ENCODE measurements around the gene CFAP73.
A peak's percentile ranks its signal among the peaks of the same experiment; 100 is the strongest.

Gene CFAP73

DNA sequence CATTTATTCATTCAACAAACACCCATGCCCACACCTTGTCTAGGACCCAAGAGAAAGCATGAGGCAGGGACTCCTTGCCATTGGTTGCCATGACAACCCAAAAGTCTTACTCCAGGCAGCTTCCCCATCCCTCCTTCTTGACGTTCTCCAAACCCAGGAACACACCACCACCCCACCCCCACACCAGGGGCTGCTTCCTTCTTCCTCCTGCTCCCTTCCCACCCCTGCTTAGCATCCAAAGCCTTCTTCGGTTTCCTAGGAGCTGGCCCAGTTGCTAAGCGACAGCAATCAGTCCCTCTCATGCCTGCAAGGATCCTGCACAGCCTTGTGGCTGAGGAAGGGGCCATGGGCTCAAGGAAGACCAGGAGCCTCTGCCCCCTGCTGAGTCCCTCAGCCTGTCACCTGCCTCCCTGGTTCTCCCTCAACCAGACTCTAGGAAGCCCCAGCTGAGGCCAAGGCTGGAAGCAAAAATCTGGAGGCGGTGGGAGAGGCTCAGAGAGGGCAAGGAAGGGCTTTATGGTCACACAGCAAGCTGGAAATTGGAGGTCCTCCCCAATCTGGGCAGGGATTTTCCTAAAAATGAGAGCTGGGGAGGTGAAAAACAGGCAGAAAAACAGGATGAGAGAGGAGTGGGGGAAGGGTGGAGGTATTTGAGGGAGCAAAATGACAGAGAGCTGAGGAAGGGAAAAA is 29.4 kb upstream of the CFAP73 start:
- peak in 41 of 56 donors; percentile 21 to 93 (median 65) for DNase-seq

- DNase-seq, result peak in 10 of 56 donors; percentile 5 to 55 (median 34)
These were observed 28.7 kb upstream of the CFAP73 start for GRCh38 chr12:113120670-113121370.

DNA sequence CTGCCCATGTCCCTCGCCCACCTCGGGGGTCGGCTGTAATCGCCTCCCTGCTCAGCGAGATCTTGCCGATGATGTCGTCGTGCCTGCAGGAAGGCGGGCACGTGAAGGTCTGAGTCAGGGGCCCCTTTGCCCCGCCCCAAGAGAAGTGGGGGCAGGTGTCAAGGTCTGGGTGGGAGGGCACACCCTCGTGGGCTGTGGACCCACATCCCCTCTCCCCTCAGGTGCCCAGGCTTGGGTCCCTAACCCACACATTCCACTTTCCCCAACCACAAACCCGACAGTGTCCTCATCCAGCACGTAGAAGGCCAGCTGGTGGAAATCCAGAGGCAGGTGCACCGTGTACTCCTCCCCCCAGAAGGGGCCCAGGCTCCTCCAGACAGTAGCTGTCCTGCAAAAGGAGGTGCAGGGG is 21.7 kb upstream of the CFAP73 start:
- no peak for DNase-seq

DNA sequence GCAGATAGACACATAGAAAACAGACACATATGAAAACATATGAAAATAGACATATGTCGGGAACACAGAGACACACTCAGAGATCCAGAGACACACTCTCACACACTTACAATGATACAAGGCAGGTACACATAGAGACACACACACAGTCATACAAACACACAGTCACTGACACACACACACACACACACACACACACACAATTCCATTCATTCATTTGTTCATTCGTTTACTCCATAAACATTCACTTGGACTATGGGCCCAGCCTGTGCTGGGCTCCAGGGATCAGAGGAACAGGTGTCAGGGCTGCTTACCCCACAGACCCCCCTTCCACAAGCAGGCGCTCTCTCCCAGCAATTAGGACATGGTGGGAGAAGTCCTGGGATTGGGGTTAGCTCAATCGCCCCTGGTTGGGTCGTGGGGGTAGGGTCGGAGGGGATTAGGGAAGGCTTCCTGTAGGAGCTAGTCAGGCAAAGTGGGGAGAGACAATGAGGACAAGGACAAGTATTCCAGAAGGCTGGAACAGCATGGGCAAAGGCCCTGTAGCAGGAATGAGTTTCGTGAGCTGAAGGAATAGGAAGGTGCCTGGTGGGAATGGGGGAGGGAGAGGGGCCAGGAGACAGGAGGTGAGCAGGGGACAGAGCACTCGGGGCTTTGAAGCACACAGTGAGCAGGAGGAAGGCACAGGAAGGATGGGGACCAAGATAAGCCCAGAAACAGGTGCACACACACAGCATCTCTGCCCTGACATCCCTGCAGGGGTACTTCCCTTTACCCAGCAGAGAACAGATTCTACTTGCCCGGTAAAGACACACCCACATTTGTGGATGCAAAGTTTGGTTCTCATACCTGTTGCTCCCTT is 20.5 kb upstream of the CFAP73 start:
- DNase-seq, result no peak

- DNase-seq, result no peak
These were observed 19.7 kb upstream of the CFAP73 start for GRCh38 chr12:113129664-113130456.

DNA sequence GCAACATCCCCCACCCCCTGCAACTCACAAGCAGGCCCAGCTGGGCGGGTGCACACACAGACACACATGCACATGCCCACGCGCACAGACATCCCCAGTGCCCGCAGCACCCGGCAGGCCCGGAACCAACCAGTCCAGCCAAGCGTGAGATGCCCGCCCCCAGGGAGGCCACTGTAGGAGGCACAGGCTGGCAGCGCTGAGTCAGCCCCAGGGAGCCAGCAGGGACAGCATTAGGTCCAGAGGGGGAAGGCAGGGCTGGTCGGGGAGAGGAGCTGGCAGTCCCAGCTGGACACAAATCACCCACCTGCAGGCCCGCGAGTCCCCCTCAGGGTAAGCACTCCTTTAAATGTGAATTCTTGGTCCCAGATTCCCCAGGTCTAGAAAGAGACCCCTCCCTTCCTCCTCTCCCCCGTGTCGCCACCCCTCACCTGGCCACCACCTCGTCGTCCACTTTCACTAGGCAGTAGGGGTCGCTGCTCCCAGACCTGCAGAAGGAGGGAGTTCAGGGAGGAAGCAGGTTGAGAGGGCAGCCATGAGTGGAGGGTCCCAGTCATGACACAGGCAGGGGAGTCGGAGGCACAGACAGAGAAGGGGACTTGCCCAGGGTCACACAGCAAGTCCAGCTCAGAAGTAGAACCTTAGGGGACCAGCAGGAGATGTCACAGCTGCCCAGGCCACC is 18.9 kb upstream of the CFAP73 start:
- DNase-seq, result peak in 43 of 56 donors; percentile 13 to 86 (median 52)

DNA sequence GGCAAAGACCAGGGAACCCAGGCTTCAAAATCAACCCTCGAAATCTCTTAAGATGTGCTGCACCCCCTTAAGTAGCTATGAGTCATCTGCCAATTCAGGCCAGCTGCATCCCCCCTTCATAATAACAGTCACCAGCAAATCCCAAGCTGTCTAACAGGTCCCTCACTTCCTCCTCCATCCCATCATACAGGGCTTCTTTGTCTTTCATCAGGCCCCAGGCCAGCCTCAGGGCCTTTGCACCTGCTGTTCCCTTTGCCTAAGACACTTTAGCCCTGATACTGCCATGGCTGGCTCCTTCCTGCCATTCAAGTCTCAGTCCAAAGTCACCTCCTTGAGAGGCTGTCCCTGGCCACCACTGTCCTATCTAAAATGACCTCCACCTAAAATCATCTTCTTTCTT is 18.0 kb upstream of the CFAP73 start:
- peak in 5 of 56 donors; percentile 6 to 15 (median 9) for DNase-seq

DNA sequence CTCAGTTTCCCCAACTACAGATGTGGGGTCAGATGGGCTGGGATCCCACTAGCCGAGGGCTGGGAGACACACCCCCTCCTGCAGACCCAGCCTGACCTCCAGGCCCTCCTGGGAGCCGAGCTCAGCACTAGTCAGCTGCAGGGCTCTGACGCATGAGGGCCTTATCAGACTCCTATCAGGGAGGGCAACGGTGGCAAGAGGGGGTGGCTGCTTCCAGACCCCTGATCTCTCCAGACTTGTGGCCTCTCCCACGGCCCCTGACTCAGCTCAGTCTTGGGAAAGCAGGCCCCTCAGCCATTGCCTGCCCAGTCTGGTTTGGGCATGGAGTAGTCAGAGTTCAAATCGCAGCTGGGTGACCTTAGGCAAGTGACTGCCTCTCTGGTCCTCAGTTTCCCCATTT is 16.5 kb upstream of the CFAP73 start:
- no peak for DNase-seq

DNA sequence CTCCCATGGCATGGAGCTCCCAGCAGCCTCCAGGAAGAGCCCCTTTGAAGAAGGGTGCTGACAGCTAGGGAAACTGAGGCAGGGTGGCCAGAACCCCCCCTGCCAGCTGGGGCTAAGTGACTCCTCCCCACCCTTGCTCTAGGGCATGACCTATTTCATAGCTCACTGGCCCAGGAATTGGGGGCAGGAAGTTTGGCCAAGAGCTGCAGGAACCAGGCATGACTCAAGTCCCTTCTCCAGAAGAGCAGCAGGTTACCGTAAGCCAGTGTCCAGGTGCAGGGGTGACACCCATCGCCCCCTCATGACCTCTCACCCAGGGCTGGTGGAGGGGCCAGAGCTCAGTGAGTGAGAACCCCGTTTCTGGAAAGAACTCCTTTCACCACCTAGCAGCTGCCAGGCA is 15.9 kb upstream of the CFAP73 start:
- no peak for DNase-seq

DNA sequence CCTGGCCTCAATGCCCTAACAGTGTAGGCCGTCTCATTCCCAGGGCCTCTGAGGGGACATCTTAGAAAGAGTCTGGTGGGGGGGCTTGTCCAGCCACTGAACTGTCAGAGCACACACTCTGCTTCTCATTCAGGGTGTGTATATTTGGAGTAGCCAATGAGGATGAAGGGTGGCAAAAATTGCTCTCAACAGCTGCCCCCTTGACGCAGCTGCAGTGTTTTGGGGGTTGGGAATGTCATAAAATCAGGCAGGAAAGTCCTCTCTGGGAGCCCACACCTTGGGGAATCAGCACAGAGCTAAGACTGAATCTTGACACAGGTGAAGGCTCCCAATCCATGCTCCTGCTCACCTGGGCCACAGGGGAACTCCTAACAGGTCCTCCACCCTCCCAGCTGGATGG is 15.5 kb upstream of the CFAP73 start:
- DNase-seq, result no peak

DNA sequence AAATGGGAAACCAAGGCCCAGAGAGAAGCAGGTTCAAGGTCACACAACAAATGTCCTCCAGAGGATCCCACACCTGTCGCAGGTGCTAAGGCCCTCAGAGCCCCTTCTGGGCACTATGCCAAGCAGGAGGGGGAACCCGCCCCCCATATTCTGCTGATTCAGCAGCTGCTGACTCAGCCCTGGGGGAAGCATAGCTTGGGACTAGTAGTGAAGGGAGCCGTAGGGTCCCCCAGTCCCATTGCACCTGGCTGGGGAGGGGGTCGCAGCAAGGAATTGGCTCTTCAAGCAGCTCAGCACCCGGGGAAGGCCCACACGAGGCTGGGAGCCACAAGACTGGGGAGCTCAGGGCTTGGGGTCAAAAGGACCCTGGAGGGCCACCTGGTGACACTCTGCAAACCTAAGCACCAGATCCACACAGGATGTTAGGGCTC is 15.0 kb upstream of the CFAP73 start:
- peak in 2 of 56 donors; percentile 18 to 30 for DNase-seq

DNA sequence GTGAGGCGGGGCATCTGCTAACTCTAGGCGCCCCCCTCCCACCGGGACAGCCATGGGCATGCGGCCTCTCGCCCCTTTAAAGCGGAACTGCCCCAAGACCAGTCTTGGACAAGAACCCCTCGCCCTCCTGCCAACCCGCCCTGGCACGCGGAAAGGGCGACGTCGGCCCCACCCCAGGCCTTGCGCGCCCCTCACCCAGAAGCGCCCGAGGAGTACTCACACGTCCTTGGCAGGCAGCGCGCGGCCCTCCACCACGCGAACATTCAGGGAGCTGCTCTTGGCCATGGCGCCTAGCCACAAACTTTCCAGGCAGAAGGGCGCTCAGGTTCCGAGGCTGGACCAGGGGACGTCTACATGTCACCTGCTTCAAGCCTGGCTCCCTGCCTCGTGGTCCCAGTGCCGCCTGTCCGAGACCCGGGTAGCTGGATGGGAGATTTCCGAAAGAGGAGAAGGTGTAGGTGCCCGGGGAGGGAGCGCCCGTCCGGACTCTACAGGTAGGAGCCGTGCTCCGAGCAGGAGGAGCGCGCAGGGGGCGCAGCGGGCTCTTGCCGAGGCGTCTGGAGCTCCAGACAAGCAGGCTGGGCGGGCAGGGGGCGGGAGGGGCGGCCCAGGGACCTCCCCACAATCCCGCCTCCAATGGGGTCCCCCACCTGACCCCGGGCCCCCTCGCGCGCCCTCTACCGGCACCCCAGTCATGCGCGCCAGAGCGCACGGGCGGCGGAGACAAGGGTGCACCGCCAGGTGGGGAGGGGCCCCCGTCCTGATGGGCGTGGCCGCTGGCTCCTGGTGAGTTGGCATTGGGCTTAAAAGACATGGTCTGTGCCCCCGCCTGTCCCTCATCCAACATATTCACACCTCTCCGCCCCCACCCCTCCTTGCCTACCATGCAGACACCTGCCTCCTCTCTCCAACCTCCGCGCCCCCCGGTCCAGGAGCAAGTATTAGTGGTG is 14.1 kb upstream of the CFAP73 start, which contains the start of gene RASAL1:
TSS of gene RASAL1 (minus strand) at position 584 of the 950 bp plus-strand sequence. CDS start at position 285, 299 bp downstream.
- peak in 48 of 56 donors; percentile 18 to 84 (median 66) for DNase-seq

DNA sequence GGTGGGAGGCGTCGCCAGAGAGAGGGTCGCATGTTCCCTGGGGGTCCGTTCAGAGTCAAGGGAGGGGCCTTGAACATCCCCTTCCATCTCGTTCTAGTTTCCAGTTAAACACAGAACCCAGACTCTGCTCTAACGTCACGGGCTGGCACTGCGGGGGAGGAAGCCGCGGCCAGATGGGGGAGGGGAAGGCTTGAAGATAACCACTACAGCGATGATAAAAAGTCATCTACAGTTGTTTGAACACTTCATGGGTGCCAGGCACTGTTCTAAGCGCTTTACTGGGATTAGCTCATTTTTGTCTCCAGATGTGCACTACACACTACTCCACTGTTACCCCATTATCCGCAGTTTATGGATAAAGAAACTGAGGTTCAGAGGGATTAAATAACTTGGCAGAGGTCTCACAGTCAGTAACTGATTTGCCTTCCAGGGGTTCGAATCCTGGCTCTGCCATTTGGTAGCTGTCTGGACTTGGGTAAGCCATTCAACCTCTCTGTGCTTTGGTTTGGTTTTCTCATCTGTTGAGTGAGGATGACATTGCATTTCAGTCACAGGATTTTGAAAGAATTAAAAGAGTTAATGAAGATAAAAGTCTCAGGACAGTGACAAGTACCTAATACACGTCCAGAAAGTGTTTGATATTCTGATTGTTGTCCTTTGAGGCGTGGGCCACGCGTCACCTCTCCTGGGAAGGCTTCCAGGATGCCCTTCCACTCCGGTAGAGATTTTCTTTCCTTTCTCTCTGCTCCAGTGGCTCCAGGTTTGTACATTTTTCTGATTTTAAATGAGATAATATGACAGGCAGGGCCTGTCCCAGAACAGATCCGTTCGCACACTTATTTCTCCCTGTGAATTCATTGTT is 13.2 kb upstream of the CFAP73 start:
- DNase-seq, result peak in 48 of 56 donors; percentile 21 to 84 (median 63)

GRCh38 chr12:113136990-113137511 is 12.5 kb upstream of the CFAP73 start:
- DNase-seq, result no peak

DNA sequence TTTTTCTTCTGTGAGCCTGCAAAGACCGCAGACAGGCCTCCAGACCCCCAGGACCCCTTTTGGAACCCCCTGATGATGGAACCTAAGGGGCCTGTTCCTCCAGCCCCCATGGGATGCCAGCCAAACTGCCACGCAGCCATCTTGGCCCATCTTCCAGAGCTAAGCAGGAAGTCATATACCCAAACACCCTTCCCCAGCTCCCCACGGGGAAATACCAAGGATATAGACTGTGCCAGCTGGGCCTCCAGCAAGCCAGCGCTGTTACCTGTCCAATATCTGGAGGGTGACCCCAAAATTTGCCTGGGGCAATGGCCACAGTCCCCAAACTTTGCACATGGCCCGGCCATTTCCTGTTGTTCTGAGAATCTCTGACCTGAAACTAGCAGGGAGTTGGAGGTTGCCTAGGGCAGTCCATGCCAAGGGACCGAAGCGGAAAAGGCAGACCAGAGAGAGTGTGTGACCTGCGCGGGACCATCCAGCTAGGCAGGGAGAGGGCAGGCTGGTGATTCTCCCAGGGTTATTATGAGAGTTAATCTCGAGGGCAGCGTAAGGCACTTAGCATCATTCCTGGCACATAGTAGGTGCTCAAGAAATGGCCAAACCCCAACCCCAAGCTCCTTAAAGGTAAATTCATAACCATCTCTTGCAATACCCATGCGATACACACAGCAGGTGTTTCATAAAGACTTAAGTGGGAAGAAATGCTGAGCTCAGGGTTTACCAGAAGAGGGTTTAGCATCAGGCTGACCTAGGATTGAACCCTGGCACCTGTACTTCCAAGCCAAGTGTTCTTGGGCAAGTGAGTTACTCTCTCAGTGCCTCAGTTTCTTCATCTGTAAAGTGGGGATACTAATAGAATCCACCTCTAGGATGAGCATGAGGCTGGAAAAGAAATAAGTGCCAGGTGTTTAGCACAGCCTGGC is 11.4 kb upstream of the CFAP73 start:
- DNase-seq, result no peak

GRCh38 chr12:113138826-113139225 is 10.7 kb upstream of the CFAP73 start:
- DNase-seq, result no peak

DNA sequence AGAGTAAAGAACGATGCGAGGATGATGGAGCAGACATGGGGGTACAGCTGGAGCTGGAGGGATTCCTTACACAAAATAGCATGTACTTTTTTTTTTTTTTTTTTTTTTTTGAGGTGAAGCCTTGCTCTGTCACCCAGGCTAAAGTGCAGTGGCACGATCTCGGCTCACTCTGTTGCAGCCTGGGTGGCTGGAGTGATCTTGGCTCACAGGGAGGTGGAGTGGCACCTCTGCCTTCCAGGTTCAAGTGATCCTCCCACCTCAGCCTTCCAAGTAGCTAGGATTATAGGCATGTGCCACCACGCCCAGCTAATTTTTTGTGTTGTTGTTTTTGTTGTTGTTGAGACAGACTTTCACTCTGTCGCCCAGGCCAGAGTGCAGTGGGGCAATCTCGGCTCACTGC is 8.8 kb upstream of the CFAP73 start:
- no peak for DNase-seq

Measured in nucleus accumbens (tissue), 56 donors.